ENCODE data around the gene ZNF138. TPM values are rescaled to one million over a fixed set of nuclear protein-coding genes. Genes with fewer than 3 reads are reported as not detected.

The ZNF138 gene
- total and polyA plus RNA-seq, 10 donors, result 7.0 to 39.9 (median 12.8) TPM

DNA sequence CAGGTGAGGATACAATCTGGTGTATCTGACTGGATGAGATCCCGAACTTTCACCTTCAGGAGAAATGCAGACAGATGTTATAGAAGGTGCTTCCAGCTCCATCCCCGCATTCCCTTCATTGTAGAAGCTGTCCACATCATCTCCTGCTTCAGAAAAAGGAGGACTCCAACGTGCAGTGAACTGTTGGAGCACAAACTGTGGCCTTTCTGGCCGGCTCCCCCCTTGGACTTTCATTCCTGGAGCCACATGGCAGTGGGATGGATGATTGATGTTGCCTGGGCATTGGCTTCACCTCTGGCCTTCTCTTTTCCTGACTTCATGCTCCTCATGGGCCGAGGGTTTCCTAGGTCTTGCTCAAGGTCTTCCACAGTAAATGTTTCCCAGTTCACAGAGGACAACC lies 79.3 kb downstream of the ZNF138 start:
- peaks cover 0 to 81% (median 0%) of the 10 kb centered on the region in 8 donors for H3K9me3 ChIP-seq
- H3K27me3 ChIP-seq (replicated peaks in 1 of 7), result peaks cover 0 to 38% (median 0%) of the 10 kb centered on the region in 7 donors
- DNase-seq, result no peak
- H3K36me3 ChIP-seq, result no peaks in the 10 kb centered on the region
- no peak overlapping the region for H3K4me3 ChIP-seq
- 62 to 73% (median 63%) methylated on average over 5 of the region's 5 CpGs for WGBS, 5 donors
- peaks cover 0 to 8% (median 2%) of the 10 kb centered on the region in 6 donors for H3K4me1 ChIP-seq
- intact Hi-C loops (cut with DNase I; ENCODE audit: low total_unique reads), result no loop called here
- TF ChIP-seq POLR2AphosphoS5 (IDR thresholded peaks at IDR 0.05) (no peak), POLR2A (IDR thresholded peaks at IDR 0.05) (no peak)
- TF ChIP-seq, protein P1, sequence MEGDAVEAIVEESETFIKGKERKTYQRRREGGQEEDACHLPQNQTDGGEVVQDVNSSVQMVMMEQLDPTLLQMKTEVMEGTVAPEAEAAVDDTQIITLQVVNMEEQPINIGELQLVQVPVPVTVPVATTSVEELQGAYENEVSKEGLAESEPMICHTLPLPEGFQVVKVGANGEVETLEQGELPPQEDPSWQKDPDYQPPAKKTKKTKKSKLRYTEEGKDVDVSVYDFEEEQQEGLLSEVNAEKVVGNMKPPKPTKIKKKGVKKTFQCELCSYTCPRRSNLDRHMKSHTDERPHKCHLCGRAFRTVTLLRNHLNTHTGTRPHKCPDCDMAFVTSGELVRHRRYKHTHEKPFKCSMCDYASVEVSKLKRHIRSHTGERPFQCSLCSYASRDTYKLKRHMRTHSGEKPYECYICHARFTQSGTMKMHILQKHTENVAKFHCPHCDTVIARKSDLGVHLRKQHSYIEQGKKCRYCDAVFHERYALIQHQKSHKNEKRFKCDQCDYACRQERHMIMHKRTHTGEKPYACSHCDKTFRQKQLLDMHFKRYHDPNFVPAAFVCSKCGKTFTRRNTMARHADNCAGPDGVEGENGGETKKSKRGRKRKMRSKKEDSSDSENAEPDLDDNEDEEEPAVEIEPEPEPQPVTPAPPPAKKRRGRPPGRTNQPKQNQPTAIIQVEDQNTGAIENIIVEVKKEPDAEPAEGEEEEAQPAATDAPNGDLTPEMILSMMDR (IDR thresholded peaks at IDR 0.05 in 8 of 11, conservative IDR thresholded peaks at IDR 0.05 in 3 of 11), result no peak
- H3K27ac ChIP-seq, result no peak overlapping the region

DNA sequence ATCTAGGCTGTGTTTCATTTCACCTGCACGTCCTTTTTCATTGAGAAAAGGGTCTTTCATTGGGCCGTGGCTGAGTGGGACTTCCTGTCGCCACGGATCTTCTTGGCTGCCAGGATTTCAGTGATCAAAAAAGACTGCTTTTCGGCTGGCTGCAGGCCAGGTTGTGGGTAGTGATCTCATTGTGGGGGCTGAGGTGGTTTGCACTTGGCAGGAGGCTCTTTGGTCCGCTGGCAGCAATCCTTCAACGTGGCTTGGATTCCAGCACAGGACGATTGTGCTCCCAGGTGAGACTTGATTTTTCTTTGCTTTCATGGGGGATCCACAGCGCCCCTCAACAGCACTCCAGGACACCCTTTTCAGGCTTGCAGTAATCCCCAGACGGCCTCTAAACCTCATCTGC lies 79.9 kb downstream of the ZNF138 start:
- H3K4me3 ChIP-seq, result no peak overlapping the region
- H3K4me1 ChIP-seq, result peaks cover 0 to 8% (median 2%) of the 10 kb centered on the region in 6 donors
- 74 to 87% (median 78%) methylated on average over 9 to 10 of the region's 10 CpGs for WGBS, 5 donors
- no peak overlapping the region for H3K27ac ChIP-seq
- intact Hi-C loops (cut with DNase I; ENCODE audit: low total_unique reads), result no loop called here
- no peak for TF ChIP-seq POLR2AphosphoS5 (IDR thresholded peaks at IDR 0.05)
- TF ChIP-seq, protein P1 (IDR thresholded peaks at IDR 0.05 in 8 of 11, conservative IDR thresholded peaks at IDR 0.05 in 3 of 11), result no peak
- no peak for TF ChIP-seq POLR2A (IDR thresholded peaks at IDR 0.05)
- H3K27me3 ChIP-seq (replicated peaks in 1 of 7), result peaks cover 0 to 39% (median 0%) of the 10 kb centered on the region in 7 donors
- no peak for DNase-seq
- peaks cover 0 to 79% (median 0%) of the 10 kb centered on the region in 8 donors for H3K9me3 ChIP-seq
- no peaks in the 10 kb centered on the region for H3K36me3 ChIP-seq

DNA sequence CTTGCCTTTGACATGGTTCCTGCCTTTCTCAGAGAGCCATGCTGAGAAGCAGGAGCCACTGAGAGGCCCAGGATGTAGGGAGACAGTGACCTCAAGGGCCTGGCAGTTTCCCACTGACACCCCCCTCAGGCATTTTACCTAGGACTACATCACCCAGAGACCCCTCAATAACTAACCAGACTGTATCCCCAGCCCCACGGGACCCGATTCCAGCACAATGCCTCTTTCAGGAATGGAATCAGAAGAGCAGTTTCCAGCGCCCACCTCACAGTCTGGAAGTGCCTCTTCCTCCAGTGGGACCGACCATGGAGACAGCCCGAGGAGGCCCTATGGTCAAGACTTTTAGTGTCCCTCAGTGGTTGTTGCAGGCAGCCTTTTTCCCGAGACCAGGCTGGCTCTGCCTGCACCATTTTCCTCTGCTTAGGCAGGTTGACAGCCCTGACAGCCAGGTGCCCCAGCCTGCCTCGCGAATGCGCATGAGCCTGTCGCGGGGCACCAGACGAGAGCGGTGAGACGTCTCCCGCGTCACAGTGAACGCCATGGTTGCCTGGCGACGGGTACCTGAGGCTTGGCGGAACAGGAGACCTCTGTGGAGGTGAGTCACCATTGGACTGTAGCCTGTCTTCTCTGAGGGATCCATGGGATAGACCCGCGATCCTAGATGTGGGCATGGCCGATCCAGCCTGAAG lies 80.5 kb downstream of the ZNF138 start:
- WGBS, 5 donors, result 77 to 91% (median 83%) methylated on average over 19 to 23 of the region's 23 CpGs
- Histone ChIP-seq H3K9me3 (peaks cover 0 to 79% (median 0%) of the 10 kb centered on the region in 8 donors), H3K27ac (no peak overlapping the region), H3K27me3 (replicated peaks in 1 of 7) (peaks cover 0 to 39% (median 0%) of the 10 kb centered on the region in 7 donors), H3K4me1 (peaks cover 0 to 8% (median 2%) of the 10 kb centered on the region in 6 donors), H3K36me3 (no peaks in the 10 kb centered on the region), H3K4me3 (no peak overlapping the region)
- intact Hi-C loops (cut with DNase I; ENCODE audit: low total_unique reads), result no loop called here
- TF ChIP-seq, protein P1 (IDR thresholded peaks at IDR 0.05 in 8 of 11, conservative IDR thresholded peaks at IDR 0.05 in 3 of 11), result no peak
- TF ChIP-seq POLR2AphosphoS5 (IDR thresholded peaks at IDR 0.05) (no peak), POLR2A (IDR thresholded peaks at IDR 0.05) (no peak)
- no peak for DNase-seq

DNA sequence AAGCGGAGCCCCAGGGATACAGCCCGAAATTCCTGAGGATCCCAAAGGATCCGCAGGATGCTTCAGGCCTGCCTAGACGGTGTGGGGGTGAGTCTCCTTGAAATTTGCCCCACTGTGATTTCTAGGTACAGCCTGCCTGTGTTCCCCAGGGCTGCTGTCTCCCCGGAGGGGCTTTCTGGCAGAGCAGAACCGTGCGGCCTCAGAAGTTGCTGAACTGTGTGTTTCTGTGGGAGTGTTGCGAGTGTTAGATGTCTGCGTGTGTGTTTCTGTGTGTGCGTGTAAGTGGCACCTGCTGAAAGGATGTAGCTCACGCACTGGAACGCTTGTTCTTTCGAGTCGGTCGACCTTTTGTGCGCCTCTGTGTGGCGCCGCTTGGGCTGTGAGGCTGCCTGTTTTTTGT lies 81.0 kb downstream of the ZNF138 start:
- no peak overlapping the region for H3K27ac ChIP-seq
- TF ChIP-seq POLR2A (IDR thresholded peaks at IDR 0.05), result no peak
- TF ChIP-seq POLR2AphosphoS5 (IDR thresholded peaks at IDR 0.05), result no peak
- TF ChIP-seq, protein P1 (IDR thresholded peaks at IDR 0.05 in 8 of 11, conservative IDR thresholded peaks at IDR 0.05 in 3 of 11), result no peak
- peaks cover 0 to 8% (median 2%) of the 10 kb centered on the region in 6 donors for H3K4me1 ChIP-seq
- intact Hi-C loops (cut with DNase I; ENCODE audit: low total_unique reads), result no loop called here
- no peak overlapping the region for H3K4me3 ChIP-seq
- H3K9me3 ChIP-seq, result peaks cover 0 to 79% (median 2%) of the 10 kb centered on the region in 8 donors
- no peak for DNase-seq
- H3K27me3 ChIP-seq (replicated peaks in 1 of 7), result peaks cover 0 to 39% (median 0%) of the 10 kb centered on the region in 7 donors
- H3K36me3 ChIP-seq, result no peaks in the 10 kb centered on the region
- 83 to 92% (median 88%) methylated on average over 16 to 18 of the region's 18 CpGs for WGBS, 5 donors

All from spleen (tissue), 11 donors.